Activated CD8-positive, alpha-beta memory T cell treated with anti-CD3 and anti-CD28 coated beads, Interleukin-2, amount 50 U/mL, for 24 hours (primary cell): ENCODE measurements around the gene PTPRD.
"Not testable (repeated sequence)": the region's sequence is repeated elsewhere in the genome, so short reads cannot be mapped to it uniquely, and the experiment has no call there.

Experiments
- DNase-seq: peaks from one replicate; pipeline ENCODE4 v3.0.0-alpha.2; 2020; ENCODE audit errors: extremely low read depth

Gene PTPRD

GRCh38 chr9:9004810-9005209, 1608.0 kb downstream of the PTPRD start:
- DNase-seq: no peak

DNA sequence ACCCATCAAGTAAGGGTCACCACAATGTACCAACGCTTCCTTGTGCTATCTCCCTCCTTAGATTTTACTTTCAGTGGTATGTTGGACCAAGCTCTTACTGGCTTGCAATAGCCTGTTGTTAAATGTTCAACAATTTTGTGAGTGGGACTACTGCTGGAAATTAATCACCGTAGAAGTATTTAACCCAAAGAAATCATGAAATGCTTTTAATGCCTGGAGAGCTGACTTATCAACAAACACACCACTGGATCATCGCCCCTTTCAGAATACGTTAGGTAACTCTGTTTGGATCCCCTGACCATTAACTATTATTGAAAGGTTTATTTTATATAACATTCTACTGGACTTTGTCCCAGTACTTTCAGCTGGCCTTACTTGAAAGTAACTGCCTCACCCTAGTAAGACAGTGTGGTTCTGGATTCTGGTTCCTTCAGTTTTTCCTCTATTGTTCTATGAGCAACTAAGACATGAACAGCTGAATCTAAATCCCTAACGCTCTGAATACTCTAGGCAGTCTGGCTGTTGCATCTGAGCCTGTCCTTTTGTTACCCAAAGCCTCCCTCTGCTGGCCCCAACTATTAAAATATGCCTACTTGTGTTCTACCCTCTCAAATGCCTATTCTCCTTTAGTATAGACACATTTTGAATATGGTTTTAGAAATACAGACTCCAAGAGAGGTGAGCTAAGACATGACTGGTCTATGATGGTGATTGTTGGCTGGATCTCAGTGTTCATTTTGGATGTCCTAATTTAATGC, 1609.8 kb downstream of the PTPRD start:
- DNase-seq: no peak

GRCh38 chr9:8980496-8981013, 1632.2 kb downstream of the PTPRD start:
- no peak for DNase-seq

DNA sequence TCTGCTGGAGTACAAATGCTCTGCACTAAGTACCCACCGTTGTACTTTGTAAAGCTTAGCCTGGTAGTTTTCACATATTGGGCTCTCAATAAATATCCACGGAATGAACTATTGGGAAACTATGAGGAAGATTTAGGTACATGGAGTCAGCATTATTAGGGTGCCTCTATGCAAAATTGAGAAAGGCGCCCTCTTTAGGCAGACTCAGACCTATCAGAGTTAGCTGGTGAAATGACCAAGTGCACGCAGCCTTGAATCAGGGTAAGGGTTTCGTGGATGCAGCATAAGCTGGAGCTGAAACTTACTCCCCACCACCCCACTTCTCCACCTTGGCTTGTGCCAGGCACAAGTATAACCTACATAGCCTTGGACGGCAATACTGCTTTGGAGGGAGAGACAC, 1634.5 kb downstream of the PTPRD start:
- DNase-seq: no peak

DNA sequence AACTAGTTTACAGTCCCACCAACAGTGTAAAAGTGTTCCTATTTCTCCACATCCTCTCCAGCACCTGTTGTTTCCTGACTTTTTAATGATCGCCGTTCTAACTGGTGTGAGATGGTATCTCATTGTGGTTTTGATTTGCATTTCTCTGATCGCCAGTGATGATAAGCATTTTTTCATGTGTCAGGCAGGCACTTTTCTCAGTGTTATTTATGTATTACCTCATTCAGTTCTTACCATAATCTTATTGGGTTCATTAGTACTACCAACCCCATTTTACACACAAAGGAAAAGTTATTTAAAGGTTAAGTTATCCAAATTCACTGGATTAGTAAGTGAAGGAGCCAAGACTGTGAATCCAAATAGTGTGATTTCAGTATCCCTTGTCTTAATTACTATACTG, 1644.5 kb downstream of the PTPRD start:
- not testable (repeated sequence) for DNase-seq

- no peak for DNase-seq
Measured at GRCh38 chr9:8963885-8964284, 1648.9 kb downstream of the PTPRD start.

DNA sequence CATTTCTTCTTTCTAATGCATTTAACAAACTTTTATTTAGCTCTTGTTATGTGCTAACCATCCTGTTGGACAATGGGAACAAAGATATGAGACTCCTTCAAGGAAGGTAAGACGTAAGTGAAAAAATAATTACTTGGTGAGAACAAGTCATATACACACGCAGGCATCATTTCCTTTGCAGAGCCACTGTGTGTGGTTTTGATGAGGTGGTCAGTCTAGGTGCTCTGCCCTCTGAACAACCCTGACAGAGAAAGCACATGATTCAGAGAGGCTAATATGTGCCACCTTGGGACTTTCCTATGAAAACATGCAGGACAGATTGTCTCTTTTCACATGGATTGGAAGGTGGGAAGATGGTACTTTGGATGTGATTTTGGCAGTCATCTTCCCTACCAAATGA, 1650.7 kb downstream of the PTPRD start:
- DNase-seq: no peak

- DNase-seq: no peak
Measured at GRCh38 chr9:8961186-8961851, 1651.5 kb downstream of the PTPRD start.

GRCh38 chr9:8960254-8960653, 1652.5 kb downstream of the PTPRD start:
- DNase-seq: no peak

DNA sequence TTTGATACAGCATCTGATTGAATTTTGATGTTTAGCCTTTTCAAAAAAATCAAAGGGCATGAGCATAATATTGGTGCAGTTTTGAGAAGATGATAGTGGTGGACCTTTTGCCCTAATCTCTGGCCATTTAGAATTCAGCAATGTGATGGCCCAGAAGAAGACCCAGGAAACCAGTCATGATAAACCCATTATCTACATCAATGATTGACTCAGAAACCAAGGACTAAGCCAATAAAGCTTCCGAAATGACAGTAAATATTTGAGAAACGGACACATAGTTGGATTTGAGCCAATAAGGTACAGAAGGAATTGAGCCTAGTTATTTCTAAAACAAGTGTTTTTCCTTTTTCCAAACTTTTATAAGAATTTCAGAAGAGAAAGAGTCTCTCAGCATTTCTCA, 1654.4 kb downstream of the PTPRD start:
- no peak for DNase-seq

GRCh38 chr9:8955315-8955714, 1657.5 kb downstream of the PTPRD start:
- no peak for DNase-seq

- no peak for DNase-seq
Measured at GRCh38 chr9:8946461-8946860, 1666.3 kb downstream of the PTPRD start.

DNA sequence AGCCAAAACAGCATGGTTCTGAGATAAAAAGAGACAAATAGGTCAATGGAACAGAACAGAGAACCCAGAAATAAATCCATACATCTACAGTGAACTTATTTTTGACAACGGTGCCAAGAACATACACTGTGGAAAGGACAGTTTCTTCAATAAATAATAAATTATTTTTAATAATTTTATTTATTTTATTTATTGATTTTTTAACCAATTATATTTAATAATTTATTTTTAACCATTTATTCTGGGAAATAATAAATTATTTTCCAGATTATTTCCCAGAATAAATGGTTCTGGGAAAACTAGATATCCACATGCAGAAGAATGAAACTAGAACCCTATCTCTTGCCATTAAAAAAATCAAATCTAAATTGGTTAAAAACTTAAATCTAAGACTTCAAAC, 1669.4 kb downstream of the PTPRD start:
- no peak for DNase-seq

GRCh38 chr9:8940650-8941049, 1672.2 kb downstream of the PTPRD start:
- no peak for DNase-seq

- DNase-seq: no peak
Measured at GRCh38 chr9:8926461-8926860, 1686.3 kb downstream of the PTPRD start.

- DNase-seq: no peak
Measured at GRCh38 chr9:8924562-8924961, 1688.2 kb downstream of the PTPRD start.

DNA sequence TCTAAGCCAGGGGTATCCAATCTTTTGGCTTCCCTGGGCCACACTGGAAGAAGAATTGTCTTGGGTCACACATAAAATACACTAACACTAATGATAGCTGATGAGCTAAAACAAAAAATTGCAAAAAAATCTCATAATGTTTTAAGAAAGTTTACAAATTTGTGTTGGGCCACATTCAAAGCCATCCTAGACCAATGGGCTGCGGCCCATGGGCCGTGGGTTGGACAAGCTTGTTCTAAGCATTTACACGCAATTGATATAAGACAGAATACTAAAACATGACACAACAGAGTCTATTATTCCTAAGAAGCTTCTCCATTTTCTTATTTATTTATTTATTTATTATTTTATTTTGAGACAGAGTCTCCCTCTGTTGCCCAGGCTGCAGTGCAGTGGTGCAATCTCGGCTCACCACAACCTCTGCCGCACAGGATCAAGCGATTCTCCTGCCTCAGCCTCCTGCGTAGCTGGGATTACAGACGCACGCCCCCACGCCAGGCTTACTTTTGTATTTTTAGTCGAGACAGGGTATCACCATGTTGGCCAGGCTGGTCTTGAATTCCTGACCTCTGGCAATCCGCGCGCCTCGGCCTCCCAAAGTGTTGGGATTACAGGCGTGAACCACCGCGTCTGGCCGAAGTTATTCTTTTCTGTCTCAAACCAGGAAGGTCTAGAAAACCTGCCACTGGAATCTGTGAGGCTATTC, 1692.2 kb downstream of the PTPRD start:
- not testable (repeated sequence) for DNase-seq

DNA sequence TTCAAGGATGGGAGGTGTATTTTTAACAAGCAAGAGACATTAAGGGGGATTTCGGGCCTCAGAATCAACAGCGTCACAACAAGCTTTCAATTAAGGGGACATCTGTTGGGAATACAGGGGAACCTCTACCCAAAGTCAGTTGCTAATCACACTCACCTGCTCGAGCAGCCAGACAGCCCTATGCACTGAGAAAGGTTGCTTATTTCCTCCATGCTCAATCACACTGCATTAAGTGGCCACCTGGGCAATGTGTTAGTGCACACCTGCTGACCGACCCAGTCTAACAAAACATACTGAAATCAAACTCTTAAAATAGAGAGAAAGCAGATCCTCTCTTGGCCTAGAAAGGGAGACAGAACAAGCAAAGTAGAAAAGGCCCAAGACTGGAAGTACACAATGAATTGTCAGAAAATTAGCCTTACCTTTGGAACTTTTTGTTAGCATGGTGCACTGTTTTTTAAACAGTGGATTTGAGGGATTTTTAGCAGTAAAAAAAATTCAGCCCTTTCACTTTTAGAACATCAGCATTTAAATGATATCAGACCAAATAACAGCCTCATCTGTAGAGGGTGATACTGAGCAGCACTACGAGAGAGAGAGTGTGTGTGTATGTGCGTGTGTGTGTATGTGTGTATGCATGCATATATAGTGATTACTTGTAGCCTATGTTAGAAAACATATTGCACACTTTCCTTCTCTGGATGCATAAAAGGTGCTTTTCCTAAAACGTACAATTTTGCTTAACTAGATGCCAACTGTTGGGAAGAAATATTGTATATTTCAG, 1694.7 kb downstream of the PTPRD start:
- DNase-seq: no peak

DNA sequence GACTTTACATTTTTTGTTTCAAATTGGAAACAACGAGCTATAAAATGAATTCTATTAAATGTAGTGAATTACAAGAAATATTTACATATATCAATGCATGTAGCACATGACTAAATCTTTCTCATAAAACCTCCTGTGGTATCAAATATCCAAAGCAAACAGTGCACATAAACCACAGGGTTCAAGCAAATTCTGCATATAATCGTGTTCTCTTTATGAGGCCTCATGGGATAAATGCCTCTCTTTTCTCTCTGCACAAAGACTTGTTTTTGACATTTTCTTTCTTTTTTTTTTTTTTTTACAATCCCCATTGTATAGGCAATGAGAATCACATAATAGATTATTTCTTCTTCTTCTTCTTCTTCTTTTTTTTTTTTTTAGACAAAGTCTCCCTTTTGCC, 1696.0 kb downstream of the PTPRD start:
- no peak for DNase-seq

DNA sequence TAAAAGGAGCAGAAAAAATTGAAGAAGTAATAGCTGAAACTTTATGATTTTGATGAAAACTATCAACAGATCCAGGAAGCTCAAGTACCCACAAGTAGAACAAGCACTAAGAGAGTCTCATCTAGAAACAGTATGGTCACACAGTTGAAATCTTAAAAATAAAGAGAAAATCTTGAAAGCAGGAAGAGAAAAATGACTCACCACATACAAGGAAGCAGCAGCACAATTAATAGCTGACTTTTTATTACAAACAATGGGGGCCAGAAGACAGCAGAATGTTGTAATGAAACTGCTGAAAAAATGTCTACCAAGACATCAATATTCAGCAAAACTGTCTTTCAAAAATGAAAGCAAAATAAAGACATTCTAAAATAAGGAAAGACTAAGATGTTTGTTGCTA, 1704.9 kb downstream of the PTPRD start:
- no peak for DNase-seq

DNA sequence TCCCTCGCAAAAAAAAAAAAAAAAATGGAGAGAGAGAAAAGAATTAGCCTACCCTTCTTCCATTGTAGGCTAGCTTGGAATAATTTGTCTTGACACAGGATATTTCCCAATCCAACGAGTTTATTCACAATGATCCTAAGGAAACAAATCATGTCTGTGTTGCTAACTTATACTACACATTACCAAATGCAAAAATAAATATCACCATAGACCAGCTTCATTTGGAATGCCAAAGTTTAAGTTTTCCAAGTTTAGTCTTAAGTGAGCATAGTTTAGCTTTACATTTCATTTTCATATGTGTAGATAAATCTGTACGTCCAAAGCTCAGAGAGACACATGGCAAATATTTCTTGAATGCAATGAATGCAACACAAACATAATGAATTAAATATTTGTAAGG, 1707.1 kb downstream of the PTPRD start:
- DNase-seq: no peak
